Astrocyte of the spinal cord (primary cell): ENCODE measurements around the gene TMC3.

Experiments used
- DNase-seq: peaks from one replicate; pipeline ENCODE4 v3.0.0; 2011; ENCODE audit warnings: low read depth, low spot score
- H3K4me3 ChIP-seq: 2 replicates; pipeline ENCODE4 v1.5.1; 2011; ENCODE audit warnings: low read depth, mild to moderate bottlenecking, low read length, moderate library complexity
- in situ Hi-C: cut with HindIII; loops from 2 replicates; pipeline ENCODE4 v1.10.0; 2017; ENCODE audit warnings: low sequenced_read_pairs
- TF ChIP-seq, protein P1 (sequence below): IDR thresholded peaks from 2 replicates; pipeline ENCODE4 v1.5.1; 2012; ENCODE audit warnings: low read depth, mild to moderate bottlenecking, low read length, inconsistent platforms

TMC3 gene

DNA sequence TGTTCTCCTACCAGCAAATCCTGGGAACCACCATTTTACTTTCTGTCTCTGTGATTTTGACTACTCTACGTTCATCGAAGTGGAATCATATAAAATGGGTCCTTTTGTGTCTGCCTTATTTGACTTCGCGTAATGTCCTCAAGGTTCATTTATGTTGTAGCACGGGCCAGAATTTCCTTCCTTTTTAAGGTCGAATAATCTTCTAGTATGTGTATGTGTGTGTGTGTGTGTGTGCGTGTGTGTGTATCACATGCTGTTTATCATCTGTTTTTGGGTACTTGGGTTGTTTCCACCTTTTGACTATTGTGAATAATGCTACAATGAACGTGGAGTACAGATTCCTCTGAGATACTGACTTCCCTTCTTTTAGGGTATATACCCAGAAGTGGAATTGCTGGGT lies 85.4 kb downstream of the TMC3 start:
- DNase-seq = no peak
- TF ChIP-seq, protein P1, sequence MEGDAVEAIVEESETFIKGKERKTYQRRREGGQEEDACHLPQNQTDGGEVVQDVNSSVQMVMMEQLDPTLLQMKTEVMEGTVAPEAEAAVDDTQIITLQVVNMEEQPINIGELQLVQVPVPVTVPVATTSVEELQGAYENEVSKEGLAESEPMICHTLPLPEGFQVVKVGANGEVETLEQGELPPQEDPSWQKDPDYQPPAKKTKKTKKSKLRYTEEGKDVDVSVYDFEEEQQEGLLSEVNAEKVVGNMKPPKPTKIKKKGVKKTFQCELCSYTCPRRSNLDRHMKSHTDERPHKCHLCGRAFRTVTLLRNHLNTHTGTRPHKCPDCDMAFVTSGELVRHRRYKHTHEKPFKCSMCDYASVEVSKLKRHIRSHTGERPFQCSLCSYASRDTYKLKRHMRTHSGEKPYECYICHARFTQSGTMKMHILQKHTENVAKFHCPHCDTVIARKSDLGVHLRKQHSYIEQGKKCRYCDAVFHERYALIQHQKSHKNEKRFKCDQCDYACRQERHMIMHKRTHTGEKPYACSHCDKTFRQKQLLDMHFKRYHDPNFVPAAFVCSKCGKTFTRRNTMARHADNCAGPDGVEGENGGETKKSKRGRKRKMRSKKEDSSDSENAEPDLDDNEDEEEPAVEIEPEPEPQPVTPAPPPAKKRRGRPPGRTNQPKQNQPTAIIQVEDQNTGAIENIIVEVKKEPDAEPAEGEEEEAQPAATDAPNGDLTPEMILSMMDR = no peak
- H3K4me3 ChIP-seq = no peak overlapping the region
- in situ Hi-C loops = no loop called here

- no peak for DNase-seq
- H3K4me3 ChIP-seq = no peak overlapping the region
- TF ChIP-seq, protein P1 = no peak
- in situ Hi-C loops = no loop called here
These were observed 86.0 kb downstream of the TMC3 start for GRCh38 chr15:81288040-81288439.

DNA sequence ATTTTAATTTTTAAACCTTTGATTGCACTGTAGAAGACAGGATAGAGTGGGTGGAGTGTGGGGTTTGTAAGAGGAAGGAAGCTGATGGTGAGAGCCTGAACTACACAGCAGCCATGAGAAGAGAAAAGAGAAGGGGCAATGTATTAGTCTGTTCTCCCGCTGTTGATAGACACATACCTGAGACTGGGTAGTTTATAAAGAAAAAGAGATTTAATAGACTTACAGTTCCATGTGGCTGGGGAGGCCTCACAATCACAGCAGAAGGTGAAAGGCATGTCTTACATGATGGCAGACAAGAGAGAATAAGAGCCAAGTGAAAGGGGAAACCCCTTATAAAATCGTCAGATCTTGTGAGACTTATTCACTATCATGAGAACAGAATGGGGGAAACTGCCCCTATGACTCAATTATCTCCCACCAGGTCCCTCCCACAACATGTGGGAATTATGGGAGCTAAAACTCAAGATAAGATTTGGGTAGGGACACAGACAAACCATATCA lies 87.3 kb downstream of the TMC3 start:
- in situ Hi-C loops = no loop called here
- DNase-seq = no peak
- H3K4me3 ChIP-seq = no peak overlapping the region
- TF ChIP-seq, protein P1 = no peak

GRCh38 chr15:81285461-81285860 lies 88.6 kb downstream of the TMC3 start:
- H3K4me3 ChIP-seq = no peak overlapping the region
- in situ Hi-C loops = no loop called here
- DNase-seq = no peak
- TF ChIP-seq, protein P1 = no peak

- no peak overlapping the region for H3K4me3 ChIP-seq
- in situ Hi-C loops = no loop called here
- no peak for DNase-seq
- TF ChIP-seq, protein P1 = no peak
These were observed 89.6 kb downstream of the TMC3 start for GRCh38 chr15:81284256-81285031.

GRCh38 chr15:81282911-81283310 lies 91.1 kb downstream of the TMC3 start:
- DNase-seq = no peak

More at GRCh38 chr15:81282911-81283310, 91.1 kb downstream of the TMC3 start:
- TF ChIP-seq, protein P1 = no peak
- in situ Hi-C loops = no loop called here
- H3K4me3 ChIP-seq = no peak overlapping the region
